ENCODE measurements around the gene MIOS. TPM values are rescaled to one million over a fixed set of nuclear protein-coding genes. Genes with fewer than 3 reads are reported as not detected.
A peak's percentile ranks its signal among the peaks of the same experiment; 100 is the strongest.
"Not testable (repeated sequence)": the region's sequence is repeated elsewhere in the genome, so short reads cannot be mapped to it uniquely, and the experiment has no call there.

Gene MIOS
- total RNA-seq, 6 experiments from 2014 or later = 30.2 to 39.0 (median 35.1) TPM

DNA sequence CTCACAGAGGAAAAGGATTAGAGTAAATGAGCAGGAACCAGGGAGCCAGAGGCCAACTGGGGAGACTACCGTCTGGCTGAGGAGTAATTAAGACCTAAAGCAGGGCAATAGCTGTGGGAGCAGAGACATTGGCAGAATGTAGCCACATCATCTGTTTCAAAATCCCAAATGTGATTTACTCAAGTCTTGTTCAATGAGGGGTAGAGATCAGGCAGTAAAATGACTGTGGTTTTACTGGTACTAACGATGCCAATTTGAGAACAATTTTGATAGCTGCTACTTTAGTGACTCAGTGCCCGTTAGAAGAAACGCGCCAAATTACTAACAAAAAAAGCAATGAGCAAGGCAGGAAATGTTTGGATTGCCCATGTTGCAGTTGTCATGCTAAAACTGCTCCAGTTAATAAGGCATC, 12.7 kb upstream of the MIOS start:
- Mint-ChIP-seq H3K4me3 (peak overlapping the region; percentile 56), H3K9me3 (peaks cover 17% of the 10 kb centered on the region), H3K4me1 (ENCODE audit: low read depth) (peaks cover 69% of the 10 kb centered on the region), H3K27me3 (ENCODE audit: insufficient read depth) (no peaks in the 10 kb centered on the region), H3K36me3 (ENCODE audit: low read depth) (peaks cover 17% of the 10 kb centered on the region), H3K27ac (peak overlapping the region; percentile 89)
- TF ChIP-seq, protein P1, sequence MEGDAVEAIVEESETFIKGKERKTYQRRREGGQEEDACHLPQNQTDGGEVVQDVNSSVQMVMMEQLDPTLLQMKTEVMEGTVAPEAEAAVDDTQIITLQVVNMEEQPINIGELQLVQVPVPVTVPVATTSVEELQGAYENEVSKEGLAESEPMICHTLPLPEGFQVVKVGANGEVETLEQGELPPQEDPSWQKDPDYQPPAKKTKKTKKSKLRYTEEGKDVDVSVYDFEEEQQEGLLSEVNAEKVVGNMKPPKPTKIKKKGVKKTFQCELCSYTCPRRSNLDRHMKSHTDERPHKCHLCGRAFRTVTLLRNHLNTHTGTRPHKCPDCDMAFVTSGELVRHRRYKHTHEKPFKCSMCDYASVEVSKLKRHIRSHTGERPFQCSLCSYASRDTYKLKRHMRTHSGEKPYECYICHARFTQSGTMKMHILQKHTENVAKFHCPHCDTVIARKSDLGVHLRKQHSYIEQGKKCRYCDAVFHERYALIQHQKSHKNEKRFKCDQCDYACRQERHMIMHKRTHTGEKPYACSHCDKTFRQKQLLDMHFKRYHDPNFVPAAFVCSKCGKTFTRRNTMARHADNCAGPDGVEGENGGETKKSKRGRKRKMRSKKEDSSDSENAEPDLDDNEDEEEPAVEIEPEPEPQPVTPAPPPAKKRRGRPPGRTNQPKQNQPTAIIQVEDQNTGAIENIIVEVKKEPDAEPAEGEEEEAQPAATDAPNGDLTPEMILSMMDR (IDR thresholded peaks at IDR 0.05) = no peak
- peak; percentile 92 for DNase-seq

DNA sequence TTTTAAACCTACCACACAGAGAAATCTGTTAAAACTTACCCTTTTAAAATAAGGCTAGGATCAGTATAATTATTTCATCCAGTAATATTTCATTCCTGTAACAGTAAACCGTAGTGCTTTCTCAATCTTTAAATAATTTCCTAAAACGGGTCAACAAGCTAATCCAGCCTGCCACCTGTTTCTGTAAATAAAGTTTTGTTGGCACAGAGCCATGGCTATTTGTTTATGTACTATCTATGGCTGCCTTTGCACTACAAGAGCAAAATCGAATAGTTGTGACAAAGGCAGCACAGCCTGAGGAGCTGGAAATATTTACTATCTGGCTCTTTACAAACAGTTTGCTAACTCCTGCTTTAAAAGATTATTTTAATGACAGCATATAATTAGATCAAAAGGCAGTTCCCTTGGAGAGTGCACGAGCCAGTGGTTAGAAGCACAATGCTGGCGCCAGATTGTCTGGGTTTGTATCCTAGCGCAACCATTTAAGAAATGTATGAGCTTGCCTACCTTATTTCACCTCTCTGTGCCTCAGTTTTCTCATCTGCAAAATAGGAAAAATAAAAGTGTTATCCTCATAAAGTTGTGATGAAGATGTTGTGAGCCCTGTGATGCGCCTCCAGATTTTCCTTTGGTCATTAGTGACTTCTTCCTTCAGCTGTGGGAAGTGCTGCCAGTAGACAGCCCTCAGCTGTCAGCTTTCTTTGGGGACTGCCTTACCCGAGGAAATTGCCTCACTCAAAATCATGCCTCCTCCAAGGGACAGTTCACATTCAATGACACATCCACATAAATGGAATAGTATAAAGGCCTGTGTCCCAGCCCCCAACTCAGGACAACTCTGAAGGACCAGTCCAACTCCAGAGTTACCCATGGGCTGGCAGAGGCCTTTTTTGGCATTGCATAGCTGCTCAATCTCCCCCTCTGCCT, 11.8 kb upstream of the MIOS start:
- Mint-ChIP-seq H3K4me3 (peak overlapping the region; percentile 57), H3K9me3 (peaks cover 26% of the 10 kb centered on the region), H3K4me1 (ENCODE audit: low read depth) (peaks cover 60% of the 10 kb centered on the region), H3K27me3 (ENCODE audit: insufficient read depth) (no peaks in the 10 kb centered on the region), H3K36me3 (ENCODE audit: low read depth) (peaks cover 26% of the 10 kb centered on the region), H3K27ac (peak overlapping the region; percentile 89)
- TF ChIP-seq, protein P1 (IDR thresholded peaks at IDR 0.05) = no peak
- peak; percentile 49 for DNase-seq

DNA sequence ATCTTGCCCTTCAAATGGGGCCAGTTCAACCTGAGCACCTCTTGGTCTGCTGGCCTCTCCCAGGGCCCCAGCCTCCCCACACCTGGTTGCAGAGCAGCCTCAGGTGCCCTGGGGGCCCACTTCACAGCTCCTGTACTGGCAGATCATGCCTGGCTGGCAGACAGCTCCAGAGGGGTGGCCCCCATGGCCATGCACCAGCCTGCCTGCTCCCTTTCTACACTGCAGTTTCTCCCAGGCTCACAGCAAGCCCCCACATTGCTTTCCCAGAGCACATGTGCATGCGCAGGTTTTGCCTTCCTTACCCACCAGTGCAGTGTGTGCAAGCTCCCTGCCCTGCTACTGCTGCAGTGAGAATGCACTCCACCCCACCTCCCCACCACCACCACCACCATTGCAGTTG, 9.8 kb upstream of the MIOS start:
- DNase-seq = no peak
- Mint-ChIP-seq H3K36me3 (ENCODE audit: low read depth) (peaks cover 31% of the 10 kb centered on the region), H3K9me3 (peaks cover 31% of the 10 kb centered on the region), H3K4me3 (no peak overlapping the region), H3K4me1 (ENCODE audit: low read depth) (peaks cover 42% of the 10 kb centered on the region), H3K27ac (no peak overlapping the region), H3K27me3 (ENCODE audit: insufficient read depth) (no peaks in the 10 kb centered on the region)
- TF ChIP-seq, protein P1 (IDR thresholded peaks at IDR 0.05) = no peak

DNA sequence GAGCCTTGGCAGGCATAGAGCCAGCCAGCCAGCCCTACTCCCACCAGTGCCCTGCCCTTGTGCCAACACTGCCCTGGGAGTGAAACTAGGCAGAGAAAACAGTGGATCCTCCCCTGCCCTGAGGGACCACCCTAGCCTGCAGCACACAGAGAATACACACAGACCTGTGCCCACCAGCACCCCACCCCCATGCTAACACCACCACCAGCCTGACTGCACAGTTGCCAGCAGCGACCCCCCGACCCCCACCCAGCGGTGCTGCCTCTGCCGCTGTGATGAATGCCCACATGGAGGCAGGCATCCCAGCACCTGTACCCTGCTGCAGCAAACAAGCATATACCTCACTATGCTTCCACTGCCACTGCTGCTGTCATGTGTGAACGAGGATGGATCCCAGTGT, 9.4 kb upstream of the MIOS start:
- TF ChIP-seq, protein P1 (IDR thresholded peaks at IDR 0.05) = no peak
- no peak for DNase-seq
- Mint-ChIP-seq H3K4me1 (ENCODE audit: low read depth) (peaks cover 38% of the 10 kb centered on the region), H3K9me3 (peaks cover 31% of the 10 kb centered on the region), H3K27ac (no peak overlapping the region), H3K36me3 (ENCODE audit: low read depth) (peaks cover 31% of the 10 kb centered on the region), H3K4me3 (no peak overlapping the region), H3K27me3 (ENCODE audit: insufficient read depth) (no peaks in the 10 kb centered on the region)

DNA sequence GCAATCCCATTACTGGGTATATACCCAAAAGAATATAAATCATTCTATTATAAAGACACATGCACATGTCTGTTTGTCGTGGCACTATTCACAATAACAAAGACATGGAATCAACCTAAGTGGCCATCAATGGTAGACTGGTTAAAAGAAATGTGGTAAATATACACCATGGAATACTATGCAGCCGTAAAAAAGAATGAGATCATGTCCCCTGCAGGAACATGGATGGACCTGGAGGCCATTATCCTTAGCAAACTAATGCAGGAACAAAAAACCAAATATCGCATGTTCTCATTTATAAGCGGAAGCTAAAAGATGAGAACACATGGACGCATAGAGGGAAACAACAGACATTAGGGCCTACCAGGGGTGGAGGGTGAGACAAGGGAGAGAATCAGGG, 5.1 kb upstream of the MIOS start:
- H3K27ac Mint-ChIP-seq; H3K27me3 Mint-ChIP-seq (ENCODE audit: insufficient read depth); DNase-seq; H3K4me3 Mint-ChIP-seq; H3K4me1 Mint-ChIP-seq (ENCODE audit: low read depth): not testable (repeated sequence)
- H3K36me3 Mint-ChIP-seq (ENCODE audit: low read depth) = peaks cover 31% of the 10 kb centered on the region
- peaks cover 31% of the 10 kb centered on the region for H3K9me3 Mint-ChIP-seq

DNA sequence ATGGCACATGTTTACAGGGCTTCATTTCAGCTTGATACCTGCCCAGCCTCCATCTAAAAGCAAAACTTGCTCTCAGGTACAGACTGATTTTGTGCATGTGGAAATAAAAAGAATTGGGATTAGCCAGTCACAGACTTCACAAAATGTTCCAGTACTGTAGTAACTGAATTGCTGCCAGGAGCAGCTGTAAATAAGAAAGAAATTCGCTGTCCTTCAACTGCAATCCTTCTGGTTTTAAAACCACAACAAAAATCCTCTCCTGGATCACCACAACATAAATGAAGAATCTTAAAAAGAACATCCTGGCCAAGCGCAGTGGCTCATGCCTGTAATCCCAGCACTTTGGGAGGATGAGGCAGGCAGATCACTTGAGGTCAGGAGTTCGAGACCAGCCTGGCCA, 3.9 kb upstream of the MIOS start:
- DNase-seq = peak; percentile 60
- H3K36me3 Mint-ChIP-seq (ENCODE audit: low read depth) = peaks cover 27% of the 10 kb centered on the region
- peaks cover 2% of the 10 kb centered on the region for H3K4me1 Mint-ChIP-seq (ENCODE audit: low read depth)
- peaks cover 27% of the 10 kb centered on the region for H3K9me3 Mint-ChIP-seq
- no peak overlapping the region for H3K4me3 Mint-ChIP-seq
- no peak overlapping the region; the same call in 1 of the 2 replicates for H3K27ac Mint-ChIP-seq
- no peaks in the 10 kb centered on the region for H3K27me3 Mint-ChIP-seq (ENCODE audit: insufficient read depth)
- TF ChIP-seq, protein P1 (IDR thresholded peaks at IDR 0.05) = no peak
